Endothelial cell of umbilical vein (primary cell): ENCODE measurements around the gene C4orf50. TPM values are rescaled to one million over a fixed set of nuclear protein-coding genes. Genes with fewer than 3 reads are reported as not detected.

ENCODE experiments used
- BruUV-seq: library from RNA; stranded (reverse); fragments of 400-500 nt; replicated peaks from 2 replicates; lab custom pipeline; 2021; lab: Mats Ljungman, UMichigan
- CTCF ChIA-PET: fragments of 300-600, 350-600 bp; sonication (Branson Sonifier 250); formaldehyde crosslinking; loops from one replicate; lab custom pipeline; 2021; ENCODE audit warnings: antibody characterized with exemption, inconsistent platforms; lab: Charles Lee
- POLR2A ChIA-PET: fragments of 300-600, 350-600 bp; sonication (Branson Sonifier 250); formaldehyde crosslinking; loops from one replicate; lab custom pipeline; 2021; ENCODE audit warnings: antibody characterized with exemption, inconsistent platforms; lab: Charles Lee
- DNase-seq: peaks from one replicate; pipeline ENCODE4 v3.0.0-alpha.2; 2011; ENCODE audit warnings: low read depth, low spot score
- FAIRE-seq: peaks from 2 replicates; lab custom pipeline; 2011; peaks lifted over from hg19 to GRCh38; lab: Jason Lieb, UNC
- H2AFZ ChIP-seq: 2 replicates; pipeline ENCODE4 v1.6.0; 2012; ENCODE audit warnings: low read depth, low read length, control low read depth, inconsistent platforms
- H3K27ac ChIP-seq: 2 replicates; pipeline ENCODE4 v1.5.1; 2011; ENCODE audit warnings: low read depth, mild to moderate bottlenecking, control low read depth, low read length, moderate library complexity; ENCODE audit not compliant: insufficient read depth
- H3K27me3 ChIP-seq, 2 experiments: 2 replicates each; pipeline versions ENCODE4 v1.6.0 to v1.6.1; 2011; ENCODE audit warnings: low read length in 2 of 2, mixed read lengths in 1 of 2; ENCODE audit not compliant: control insufficient read depth in 2 of 2, insufficient read depth in 2 of 2
- H3K36me3 ChIP-seq, 2 experiments: 2 replicates in 1 of 2; 3 replicates in 1 of 2; pipeline ENCODE4 v1.5.1; 2011; ENCODE audit warnings: low read length in 2 of 2, mild to moderate bottlenecking in 1 of 2, moderate library complexity in 1 of 2; ENCODE audit not compliant: control insufficient read depth in 2 of 2, insufficient read depth in 2 of 2; ENCODE audit errors: extremely low read depth in 1 of 2
- H3K4me1 ChIP-seq: 3 replicates; pipeline ENCODE4 v1.5.1; 2011; ENCODE audit warnings: mild to moderate bottlenecking, low read length; ENCODE audit not compliant: control insufficient read depth, insufficient read depth; ENCODE audit errors: extremely low read depth
- H3K4me2 ChIP-seq: 2 replicates; pipeline ENCODE4 v1.6.1; 2011; ENCODE audit warnings: low read length, control low read depth, mixed read lengths; ENCODE audit not compliant: insufficient read depth
- H3K4me3 ChIP-seq, 3 experiments: fragments of 200-600 bp in 1 of 3; sonication (generic), shearing (Covaris generic) in 1 of 3; replicated peaks in 1 of 3; 2 replicates each; pipeline ENCODE4 v1.5.1; 2011 to 2016; ENCODE audit warnings: control low read depth in 3 of 3, low read length in 3 of 3, mild to moderate bottlenecking in 2 of 3, inconsistent platforms in 1 of 3, low read depth in 1 of 3, moderate library complexity in 1 of 3; ENCODE audit not compliant: insufficient read depth in 1 of 3
- H3K79me2 ChIP-seq: 2 replicates; pipeline ENCODE4 v1.6.0; 2012; ENCODE audit warnings: low read length, inconsistent platforms; ENCODE audit not compliant: control insufficient read depth, insufficient read depth
- H3K9ac ChIP-seq: replicated peaks from 2 replicates; pipeline ENCODE3; 2011; ENCODE audit warnings: low read length, control low read depth; ENCODE audit not compliant: insufficient read depth; ENCODE audit errors: extremely low read depth
- H3K9me1 ChIP-seq: replicated peaks from 3 replicates; pipeline ENCODE4 v1.6.0; 2011; ENCODE audit warnings: mild to moderate bottlenecking, low read length; ENCODE audit not compliant: control insufficient read depth, insufficient read depth; ENCODE audit errors: extremely low read depth
- H3K9me3 ChIP-seq: replicated peaks from 2 replicates; pipeline ENCODE4 v1.5.1; 2012; ENCODE audit warnings: low read length, inconsistent platforms; ENCODE audit not compliant: control insufficient read depth, insufficient read depth
- H4K20me1 ChIP-seq: replicated peaks from 2 replicates; pipeline ENCODE3; 2011; ENCODE audit warnings: mild to moderate bottlenecking, low read length; ENCODE audit not compliant: control insufficient read depth, insufficient read depth; ENCODE audit errors: extremely low read depth
- CTCF ChIP-seq, 2 donors: IDR thresholded peaks; 1 replicate in 1 of 2; 2 replicates in 1 of 2; pipeline ENCODE4 v1.5.1; 2011; ENCODE audit warnings: low read length in 2 of 2, mild to moderate bottlenecking in 2 of 2, moderate library complexity in 2 of 2, control low read depth in 1 of 2, inconsistent platforms in 1 of 2, low read depth in 1 of 2; ENCODE audit not compliant: insufficient read depth in 1 of 2; ENCODE audit errors: extremely low read depth in 1 of 2
- EZH2 ChIP-seq: IDR thresholded peaks from 2 replicates; pipeline ENCODE4 v1.6.1; 2012; ENCODE audit warnings: borderline replicate concordance, low read depth, mild to moderate bottlenecking, moderate library complexity, low read length, inconsistent platforms; ENCODE audit not compliant: severe bottlenecking
- FOS ChIP-seq: IDR thresholded peaks from 2 replicates; pipeline ENCODE4 v1.6.1; 2011; ENCODE audit warnings: mild to moderate bottlenecking, low read length, moderate library complexity, borderline replicate concordance; ENCODE audit not compliant: insufficient read depth
- GATA2 ChIP-seq: IDR thresholded peaks from 2 replicates; pipeline ENCODE4 v1.7.0; 2011; ENCODE audit warnings: low read depth, mild to moderate bottlenecking, moderate library complexity, mixed read lengths, low read length; ENCODE audit not compliant: insufficient read length, insufficient read depth
- JUN ChIP-seq: IDR thresholded peaks from 2 replicates; pipeline ENCODE4 v1.6.1; 2011; ENCODE audit warnings: borderline replicate concordance, low read depth; ENCODE audit not compliant: insufficient read length, insufficient read depth
- MAX ChIP-seq: IDR thresholded peaks from 2 replicates; pipeline ENCODE4 v1.6.1; 2011; ENCODE audit not compliant: insufficient read depth, insufficient read length
- MYC ChIP-seq: IDR thresholded peaks from one replicate; pipeline ENCODE4 v1.6.1; 2011; ENCODE audit warnings: mild to moderate bottlenecking, low read depth, low read length
- POLR2A ChIP-seq: IDR thresholded peaks from 2 replicates; pipeline ENCODE4 v1.6.1; 2012; ENCODE audit warnings: low read depth, mild to moderate bottlenecking, control low read depth, low read length
- POLR2AphosphoS5 ChIP-seq: IDR thresholded peaks from 2 replicates; pipeline ENCODE4 v1.6.1; 2012; ENCODE audit warnings: low read depth, mild to moderate bottlenecking, control low read depth, low read length, moderate library complexity; ENCODE audit not compliant: insufficient read depth
- dilution Hi-C: fragments of 300-500 bp; cut with MboI; formaldehyde crosslinking; loops from one replicate; pipeline ENCODE4 v1.15.0; 2019; ENCODE audit warnings: low sequenced_read_pairs; ENCODE audit not compliant: extremely low pct_ligation_motif_present
- intact Hi-C: fragments of 100-400 bp; cut with micrococcal nuclease; formaldehyde crosslinking; loops from one replicate; pipeline ENCODE4 v1.10.0; 2022
- polyA plus RNA-seq, 4 experiments: library from polyadenylated mRNA; depleted of rRNA in 3 of 4; stranded (reverse) in 3 of 4; unstranded in 1 of 4; fragments of >200 nt; gene quantifications; 2 replicates each; pipeline versions ENCODE4 v1.2.1 to v1.2.3, GENCODE V29; 2011 to 2012; ENCODE audit warnings: missing spikeins in 1 of 4
- total RNA-seq: library from RNA; stranded (reverse); gene quantifications from 2 replicates; pipeline ENCODE4 v1.2.3, GENCODE V29; 2021

C4orf50 gene
- total and polyA plus RNA-seq, 2 donors (not counting 3 experiments of a cell fraction or from before 2014, with no cell fraction given), result not detected

- Histone ChIP-seq H3K4me2 (no peak overlapping the region), H3K27me3 (no peaks in the 10 kb centered on the region), H3K9ac (no peak overlapping the region), H4K20me1 (no peaks in the 10 kb centered on the region), H3K36me3 (no peaks in the 10 kb centered on the region), H3K4me1 (no peaks in the 10 kb centered on the region), H2AFZ (no peak overlapping the region), H3K9me1 (no peaks in the 10 kb centered on the region), H3K9me3 (no peaks in the 10 kb centered on the region), H3K4me3 (no peak overlapping the region), H3K79me2 (no peaks in the 10 kb centered on the region), H3K27ac (no peak overlapping the region)
- FAIRE-seq, result no peak
- ChIA-PET POLR2A (no interaction called here), CTCF (interaction anchor here (0.6 kb wide), 1 partner anchor 901 kb away, joined by 4 read pairs; no protein-coding TSS in a partner anchor)
- intact Hi-C loops (no loop called here), dilution Hi-C loops (no loop called here)
- no peak for DNase-seq
- TF ChIP-seq CTCF (IDR thresholded peaks at IDR 0.05; ENCODE audit: extremely low read depth in 1 of 2, insufficient read depth in 1 of 2, low read depth in 1 of 2, low read length in 2 of 2) (no peak), MAX (no peak), POLR2AphosphoS5 (no peak), JUN (no peak), FOS (no peak), GATA2 (no peak), MYC (no peak), POLR2A (no peak), EZH2 (no peak)
- BruUV-seq, result no TSS peak
Measured at GRCh38 chr4:5992828-5993321, 25.4 kb downstream of the C4orf50 start.
